ENCODE measurements around the gene TLK1. TPM values are rescaled to one million over a fixed set of nuclear protein-coding genes. Genes with fewer than 3 reads are reported as not detected.

The TLK1 gene
- total RNA-seq, 2 experiments from 2014 or later = 29.7 to 150 TPM

DNA sequence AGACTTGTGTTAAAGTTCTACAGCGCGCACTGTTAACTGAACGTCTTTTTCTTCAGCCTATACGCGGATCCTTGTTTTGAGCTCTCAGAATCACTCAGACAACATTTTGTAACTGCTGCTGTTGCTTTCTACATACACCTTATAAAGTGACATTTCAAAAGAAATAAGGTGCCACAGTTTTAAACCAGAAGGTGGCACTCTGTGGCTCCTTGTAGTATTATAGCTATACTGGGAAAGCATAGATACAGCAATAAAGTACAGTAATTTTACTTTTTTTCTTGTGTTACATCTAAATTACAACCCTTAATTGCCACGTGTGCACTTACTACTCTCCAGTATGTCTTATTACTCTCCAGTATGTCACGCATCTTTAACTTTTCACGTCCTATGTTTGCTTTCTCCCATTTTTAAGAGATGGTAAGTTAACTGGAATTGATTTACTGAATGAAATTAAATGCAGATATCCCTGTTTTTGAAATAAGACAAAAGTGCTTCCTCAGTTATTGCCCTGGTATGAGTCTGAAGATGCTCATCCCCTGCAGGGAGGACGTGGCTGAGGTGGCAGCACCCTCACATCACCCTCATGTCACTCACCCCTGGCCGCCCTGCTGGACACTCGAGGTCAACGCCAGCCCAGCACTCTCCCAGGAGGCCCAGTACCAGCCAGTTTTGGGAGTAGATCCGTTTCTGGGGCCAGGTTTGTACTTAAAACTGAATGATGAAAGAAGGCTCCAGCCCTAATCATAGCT, 193.9 kb downstream of the TLK1 start:
- Histone ChIP-seq H2AFZ (ENCODE audit: low read length) (no peak overlapping the region), H3K4me2 (ENCODE audit: low read length) (no peak overlapping the region), H4K20me1 (ENCODE audit: insufficient read depth, low read length) (no peaks in the 10 kb centered on the region), H3K36me3 (ENCODE audit: insufficient read depth, low read length) (peaks cover 69% of the 10 kb centered on the region), H3K4me1 (ENCODE audit: insufficient read depth, low read length, poor library complexity, severe bottlenecking) (peaks cover 4% of the 10 kb centered on the region), H3K79me2 (ENCODE audit: insufficient read depth, low read depth, low read length) (no peaks in the 10 kb centered on the region), H3K9me3 (ENCODE audit: low read length) (no peaks in the 10 kb centered on the region), H3K9me2 (ENCODE audit: insufficient read depth, low read length) (no peaks in the 10 kb centered on the region), H3K27ac (ENCODE audit: low read depth, low read length, poor library complexity, severe bottlenecking) (no peak overlapping the region), H3K4me3 (ENCODE audit: low read depth, low read length, poor library complexity, severe bottlenecking) (no peak overlapping the region)
- CTCF ChIA-PET (ENCODE audit: unreplicated experiment) = no interaction called here
- POLR2A ChIA-PET = interaction anchor here (0.6 kb wide), 3 partner anchors 14 to 340 kb away, joined by 3 to 4 read pairs (median 3); no protein-coding TSS in a partner anchor
- TSS peak; percentile 68 for BruUV-seq (replicated peaks)
- no peak for DNase-seq (ENCODE audit: low spot score)
- TF ChIP-seq EZH2phosphoT487 (IDR thresholded peaks at IDR 0.05; ENCODE audit: borderline replicate concordance, low read depth, low read length) (no peak), CTCF (conservative IDR thresholded peaks at IDR 0.05; ENCODE audit: low read length) (peak; percentile 61)
- intact Hi-C loops (cut with micrococcal nuclease; ENCODE audit: unreplicated experiment) = no loop called here

DNA sequence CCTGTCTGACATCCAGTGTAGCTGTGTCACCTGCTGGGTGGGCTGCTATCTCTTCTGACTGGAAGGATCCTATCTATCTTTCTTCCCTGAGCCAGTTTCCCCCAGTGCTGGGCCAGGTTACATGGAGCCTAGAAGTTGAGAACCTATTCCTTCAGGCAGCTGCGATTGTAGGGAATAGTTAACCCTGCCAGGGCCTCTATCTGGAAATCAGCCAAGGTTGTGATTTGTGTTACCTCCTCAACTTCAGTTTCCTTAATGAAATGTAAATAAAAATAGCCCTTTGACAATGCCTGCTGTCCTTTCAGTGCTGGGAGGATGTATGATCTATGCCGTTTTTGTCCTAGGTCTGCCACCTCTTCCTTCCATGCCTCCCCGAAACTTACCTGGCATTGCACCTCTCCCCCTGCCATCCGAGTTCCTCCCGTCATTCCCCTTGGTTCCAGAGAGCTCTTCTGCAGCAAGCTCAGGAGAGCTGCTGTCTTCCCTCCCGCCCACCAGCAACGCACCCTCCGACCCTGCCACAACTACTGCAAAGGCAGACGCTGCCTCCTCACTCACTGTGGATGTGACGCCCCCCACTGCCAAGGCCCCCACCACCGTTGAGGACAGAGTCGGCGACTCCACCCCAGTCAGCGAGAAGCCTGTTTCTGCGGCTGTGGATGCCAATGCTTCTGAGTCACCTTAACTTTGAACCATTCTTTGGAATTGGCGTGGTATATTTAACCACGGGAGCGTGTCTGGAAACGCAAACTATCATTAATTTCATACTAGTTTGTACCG, 195.1 kb downstream of the TLK1 start:
- ChIA-PET CTCF (ENCODE audit: unreplicated experiment) (no interaction called here), POLR2A (no interaction called here)
- Histone ChIP-seq H2AFZ (ENCODE audit: low read length) (no peak overlapping the region), H3K4me1 (ENCODE audit: insufficient read depth, low read length, poor library complexity, severe bottlenecking) (peaks cover 4% of the 10 kb centered on the region), H4K20me1 (ENCODE audit: insufficient read depth, low read length) (no peaks in the 10 kb centered on the region), H3K9me3 (ENCODE audit: low read length) (no peaks in the 10 kb centered on the region), H3K27ac (ENCODE audit: low read depth, low read length, poor library complexity, severe bottlenecking) (no peak overlapping the region), H3K36me3 (ENCODE audit: insufficient read depth, low read length) (peaks cover 81% of the 10 kb centered on the region), H3K79me2 (ENCODE audit: insufficient read depth, low read depth, low read length) (no peaks in the 10 kb centered on the region), H3K4me3 (ENCODE audit: low read depth, low read length, poor library complexity, severe bottlenecking) (no peak overlapping the region), H3K9me2 (ENCODE audit: insufficient read depth, low read length) (no peaks in the 10 kb centered on the region), H3K4me2 (ENCODE audit: low read length) (no peak overlapping the region)
- intact Hi-C loops (cut with micrococcal nuclease; ENCODE audit: unreplicated experiment) = no loop called here
- TF ChIP-seq CTCF (conservative IDR thresholded peaks at IDR 0.05; ENCODE audit: low read length) (no peak), EZH2phosphoT487 (IDR thresholded peaks at IDR 0.05; ENCODE audit: borderline replicate concordance, low read depth, low read length) (no peak)
- BruUV-seq (replicated peaks) = no TSS peak
- no peak for DNase-seq (ENCODE audit: low spot score)
